ENCODE measurements around the gene PPEF2.

The PPEF2 gene

GRCh38 chr4:75830906-75831305 lies 71.3 kb downstream of the PPEF2 start:
- no peak for DNase-seq

- DNase-seq: no peak
These were observed 78.4 kb downstream of the PPEF2 start for GRCh38 chr4:75823812-75824211.

- DNase-seq: no peak
These were observed 79.8 kb downstream of the PPEF2 start for GRCh38 chr4:75822416-75822815.

GRCh38 chr4:75821966-75822365 lies 80.3 kb downstream of the PPEF2 start:
- no peak for DNase-seq

- DNase-seq: no peak
These were observed 81.0 kb downstream of the PPEF2 start for GRCh38 chr4:75821216-75821615.

GRCh38 chr4:75820676-75821075 lies 81.6 kb downstream of the PPEF2 start:
- no peak for DNase-seq

GRCh38 chr4:75820197-75820596 lies 82.1 kb downstream of the PPEF2 start:
- DNase-seq: no peak

GRCh38 chr4:75819121-75819520 lies 83.1 kb downstream of the PPEF2 start:
- no peak for DNase-seq

GRCh38 chr4:75817901-75818300 lies 84.4 kb downstream of the PPEF2 start:
- DNase-seq: no peak
